K562 (cell line): ENCODE data around the gene CMAS. TPM values are rescaled to one million over a fixed set of nuclear protein-coding genes. Genes with fewer than 3 reads are reported as not detected.

ENCODE experiments used
- C11orf30 ChIP-seq: fragments of 450-650 bp; IDR thresholded peaks from 2 replicates; pipeline ENCODE4 v1.6.1; 2016; ENCODE audit warnings: low read depth, mild to moderate bottlenecking
- COPS2 ChIP-seq: fragments of 450-650 bp; conservative IDR thresholded peaks from 2 replicates; pipeline ENCODE4 v1.6.1; 2016; ENCODE audit warnings: mild to moderate bottlenecking, moderate library complexity
- DACH1 ChIP-seq: fragments of 450-650 bp; IDR thresholded peaks from 2 replicates; pipeline ENCODE4 v1.6.1; 2018; ENCODE audit not compliant: partially characterized antibody
- FIP1L1 ChIP-seq: fragments of 200-400 bp; formaldehyde crosslinking; IDR thresholded peaks from 2 replicates; pipeline ENCODE4 v1.6.1; 2018; ENCODE audit warnings: mild to moderate bottlenecking, low read depth, low read length; ENCODE audit not compliant: poor library complexity, severe bottlenecking
- HDAC3 ChIP-seq: fragments of 450-650 bp; IDR thresholded peaks from 2 replicates; pipeline ENCODE4 v1.6.1; 2018; ENCODE audit warnings: borderline replicate concordance, mild to moderate bottlenecking, moderate library complexity; ENCODE audit not compliant: partially characterized antibody
- KDM1A ChIP-seq, 2 experiments: fragments of 450-650 bp; IDR thresholded peaks; 2 replicates each; pipeline ENCODE4 v1.6.1; 2016; ENCODE audit warnings: mild to moderate bottlenecking in 2 of 2
- MAFF ChIP-seq: IDR thresholded peaks from 2 replicates; pipeline ENCODE4 v1.6.1; 2012; ENCODE audit warnings: low read length, improper control_type of control experiment
- MYC ChIP-seq, 2 experiments: fragments of 250-450 bp in 1 of 2; sonication (Bioruptor Pico) in 1 of 2; IDR thresholded peaks; 2 replicates each; pipeline versions ENCODE4 v1.5.1 to v1.6.1; 2012 to 2021; ENCODE audit warnings: low read depth in 2 of 2, borderline replicate concordance in 1 of 2, improper control_type of control experiment in 1 of 2, low read length in 1 of 2, mild to moderate bottlenecking in 1 of 2, moderate library complexity in 1 of 2
- NFRKB ChIP-seq: fragments of 450-650 bp; IDR thresholded peaks from 2 replicates; pipeline ENCODE4 v1.6.1; 2016; ENCODE audit warnings: low read depth
- PTTG1 ChIP-seq: fragments of 450-650 bp; IDR thresholded peaks from 2 replicates; pipeline ENCODE4 v1.6.1; 2016; ENCODE audit warnings: low read depth, mild to moderate bottlenecking, missing genetic modification characterization, missing compliant biosample characterization
- SIN3B ChIP-seq: fragments of 450-650 bp; IDR thresholded peaks from 2 replicates; pipeline ENCODE4 v1.6.1; 2017; ENCODE audit warnings: low read depth, mild to moderate bottlenecking, moderate library complexity
- SMARCA4 ChIP-seq: fragments of 450-650 bp; IDR thresholded peaks from 2 replicates; pipeline ENCODE4 v1.6.1; 2016
- SMARCE1 ChIP-seq: fragments of 450-650 bp; IDR thresholded peaks from 2 replicates; pipeline ENCODE4 v1.7.1; 2016; ENCODE audit warnings: mild to moderate bottlenecking
- TAF9B ChIP-seq: fragments of 450-650 bp; IDR thresholded peaks from 2 replicates; pipeline ENCODE4 v1.6.1; 2018; ENCODE audit warnings: mild to moderate bottlenecking; ENCODE audit not compliant: partially characterized antibody
- TBL1XR1 ChIP-seq, 2 experiments: IDR thresholded peaks; 2 replicates each; pipeline ENCODE4 v1.6.1; 2012; ENCODE audit warnings: improper control_type of control experiment in 2 of 2, low read length in 2 of 2, mild to moderate bottlenecking in 1 of 2
- TEAD2 ChIP-seq: fragments of 450-650 bp; IDR thresholded peaks from 2 replicates; pipeline ENCODE4 v1.6.1; 2016; ENCODE audit warnings: missing genetic modification characterization, control low read depth, missing compliant biosample characterization
- TFAM ChIP-seq: fragments of 250-450 bp; sonication (Bioruptor Pico); conservative IDR thresholded peaks from 2 replicates; pipeline ENCODE4 v1.5.0; 2021; ENCODE audit warnings: mild to moderate bottlenecking, moderate library complexity
- U2AF1 ChIP-seq: fragments of 200-400 bp; formaldehyde crosslinking; optimal IDR thresholded peaks from 2 replicates; pipeline ENCODE3; 2017; ENCODE audit warnings: mild to moderate bottlenecking, low read depth, low read length, moderate library complexity
- ZNF695 ChIP-seq: fragments of 450-650 bp; formaldehyde crosslinking; IDR thresholded peaks from 2 replicates; pipeline ENCODE4 v1.4.0; 2020; ENCODE audit warnings: mild to moderate bottlenecking, moderate library complexity
- polyA plus RNA-seq, 8 experiments: library from polyadenylated mRNA; depleted of rRNA in 4 of 8; stranded (reverse) in 5 of 8; unstranded in 3 of 8; fragments of >200 nt; fragmentation: Nextera tagmentation in 2 of 8; fragmentation: Illumina TruSeq in 1 of 8; extraction: Ambion mirVana in 2 of 8; extraction: Trizol in 1 of 8; gene quantifications; 2 replicates each; pipeline versions ENCODE4 v1.2.1 to v1.2.3, GENCODE V29; 2011 to 2014; ENCODE audit warnings: inconsistent platforms in 1 of 8, missing spikeins in 1 of 8
- total RNA-seq, 7 experiments: library from RNA; depleted of rRNA in 6 of 7; stranded (reverse); fragments of >200 nt in 6 of 7; fragmentation: Illumina TruSeq in 2 of 7; extraction: Trizol in 2 of 7; gene quantifications; 2 replicates each; pipeline versions ENCODE4 v1.2.1 to v1.2.3, GENCODE V29; 2011 to 2021; ENCODE audit warnings: low replicate concordance in 1 of 7
- TF ChIP-seq, protein P1 (sequence below), 2 experiments: fragments of 450-650 bp in 1 of 2; sonication (generic) in 1 of 2; formaldehyde crosslinking in 1 of 2; IDR thresholded peaks in 1 of 2; conservative IDR thresholded peaks in 1 of 2; 2 replicates each; pipeline versions ENCODE4 v1.6.1 to v1.8.1; 2016 to 2023; ENCODE audit warnings: mild to moderate bottlenecking in 2 of 2, moderate library complexity in 2 of 2, inconsistent platforms in 1 of 2, missing genetic modification reagents in 1 of 2
- TF ChIP-seq, protein P2 (sequence below), 2 experiments: fragments of 250-450 bp in 1 of 2; fragments of 450-650 bp in 1 of 2; sonication (Bioruptor Pico) in 1 of 2; IDR thresholded peaks; 2 replicates each; pipeline versions ENCODE4 v1.6.1 to v1.8.0; 2016 to 2021; ENCODE audit warnings: mild to moderate bottlenecking in 2 of 2, moderate library complexity in 2 of 2, missing compliant biosample characterization in 1 of 2, missing genetic modification characterization in 1 of 2
- TF ChIP-seq, protein P3 (sequence below): fragments of 450-650 bp; IDR thresholded peaks from 2 replicates; pipeline ENCODE4 v1.6.1; 2018; ENCODE audit not compliant: partially characterized antibody

CMAS gene
- total and polyA plus RNA-seq, 9 of the 15 experiments (the other 6 are each of a cell fraction or from before 2014, with no cell fraction given) = 29.7 to 108 (median 65.3) TPM

DNA sequence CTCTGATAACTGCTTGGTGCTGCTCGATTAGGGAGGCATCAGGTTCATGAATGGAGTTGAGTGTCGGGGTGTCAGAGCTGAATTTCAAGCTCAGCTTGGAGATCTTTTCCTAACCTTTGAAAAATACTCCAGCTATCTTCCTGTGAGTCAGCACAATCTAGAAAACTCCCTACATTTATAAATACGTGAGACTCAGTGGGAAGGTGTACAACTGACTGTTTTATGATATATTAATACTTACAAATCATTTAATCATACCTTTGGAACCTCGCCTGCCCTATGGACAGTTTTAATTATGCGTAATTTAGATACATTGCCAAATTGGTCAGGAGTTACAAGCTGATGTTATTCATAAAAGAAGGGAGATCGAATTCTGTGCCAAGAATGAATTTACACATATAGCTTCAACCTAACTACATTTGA is 961 bp downstream of the CMAS start (continued):
- TF ChIP-seq U2AF1 = no peak
- peak; percentile 32 for TF ChIP-seq DACH1
- TF ChIP-seq TBL1XR1 (IDR thresholded peaks at IDR 0.05; ENCODE audit: low read length in 2 of 2) = no peak
- TF ChIP-seq ZNF695 = no peak
- TF ChIP-seq SMARCA4 = peak; percentile 3; the same call in 1 of the 2 replicates
- TF ChIP-seq, protein P1, sequence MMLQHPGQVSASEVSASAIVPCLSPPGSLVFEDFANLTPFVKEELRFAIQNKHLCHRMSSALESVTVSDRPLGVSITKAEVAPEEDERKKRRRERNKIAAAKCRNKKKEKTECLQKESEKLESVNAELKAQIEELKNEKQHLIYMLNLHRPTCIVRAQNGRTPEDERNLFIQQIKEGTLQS (IDR thresholded peaks at IDR 0.05) = no peak
- TF ChIP-seq, protein P1 (CRISPR knock-in tag; conservative IDR thresholded peaks at IDR 0.05) = no peak
- TF ChIP-seq MYC (IDR thresholded peaks at IDR 0.05; ENCODE audit: low read depth, low read length) = no peak
- no peak for TF ChIP-seq MYC (CRISPR knock-in tag; IDR thresholded peaks at IDR 0.05; ENCODE audit: borderline replicate concordance, low read depth)
- TF ChIP-seq KDM1A (IDR thresholded peaks at IDR 0.05) = 0 out of 4 replicates have a peak, but pooled peaks of 1 of the 2 experiments have one; percentile 84
- TF ChIP-seq SMARCE1 = peak; percentile 33; the same call in 1 of the 2 replicates
- no peak for TF ChIP-seq HDAC3
- no peak for TF ChIP-seq COPS2
- no peak for TF ChIP-seq FIP1L1
- peak; percentile 81 for TF ChIP-seq MAFF
- TF ChIP-seq TEAD2 = no peak
- TF ChIP-seq TAF9B = peak; percentile 33
- TF ChIP-seq SIN3B = no peak
- TF ChIP-seq NFRKB = no peak
- TF ChIP-seq C11orf30 = peak; percentile 89
- TF ChIP-seq PTTG1 (tag) = no peak
- TF ChIP-seq TFAM (CRISPR knock-in tag) = no peak
- TF ChIP-seq, protein P2, sequence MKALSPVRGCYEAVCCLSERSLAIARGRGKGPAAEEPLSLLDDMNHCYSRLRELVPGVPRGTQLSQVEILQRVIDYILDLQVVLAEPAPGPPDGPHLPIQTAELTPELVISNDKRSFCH (CRISPR knock-in tag; IDR thresholded peaks at IDR 0.05) = no peak
- TF ChIP-seq, protein P2 (tag; IDR thresholded peaks at IDR 0.05) = peak; percentile 9; the same call in 1 of the 2 replicates
- TF ChIP-seq, protein P3, sequence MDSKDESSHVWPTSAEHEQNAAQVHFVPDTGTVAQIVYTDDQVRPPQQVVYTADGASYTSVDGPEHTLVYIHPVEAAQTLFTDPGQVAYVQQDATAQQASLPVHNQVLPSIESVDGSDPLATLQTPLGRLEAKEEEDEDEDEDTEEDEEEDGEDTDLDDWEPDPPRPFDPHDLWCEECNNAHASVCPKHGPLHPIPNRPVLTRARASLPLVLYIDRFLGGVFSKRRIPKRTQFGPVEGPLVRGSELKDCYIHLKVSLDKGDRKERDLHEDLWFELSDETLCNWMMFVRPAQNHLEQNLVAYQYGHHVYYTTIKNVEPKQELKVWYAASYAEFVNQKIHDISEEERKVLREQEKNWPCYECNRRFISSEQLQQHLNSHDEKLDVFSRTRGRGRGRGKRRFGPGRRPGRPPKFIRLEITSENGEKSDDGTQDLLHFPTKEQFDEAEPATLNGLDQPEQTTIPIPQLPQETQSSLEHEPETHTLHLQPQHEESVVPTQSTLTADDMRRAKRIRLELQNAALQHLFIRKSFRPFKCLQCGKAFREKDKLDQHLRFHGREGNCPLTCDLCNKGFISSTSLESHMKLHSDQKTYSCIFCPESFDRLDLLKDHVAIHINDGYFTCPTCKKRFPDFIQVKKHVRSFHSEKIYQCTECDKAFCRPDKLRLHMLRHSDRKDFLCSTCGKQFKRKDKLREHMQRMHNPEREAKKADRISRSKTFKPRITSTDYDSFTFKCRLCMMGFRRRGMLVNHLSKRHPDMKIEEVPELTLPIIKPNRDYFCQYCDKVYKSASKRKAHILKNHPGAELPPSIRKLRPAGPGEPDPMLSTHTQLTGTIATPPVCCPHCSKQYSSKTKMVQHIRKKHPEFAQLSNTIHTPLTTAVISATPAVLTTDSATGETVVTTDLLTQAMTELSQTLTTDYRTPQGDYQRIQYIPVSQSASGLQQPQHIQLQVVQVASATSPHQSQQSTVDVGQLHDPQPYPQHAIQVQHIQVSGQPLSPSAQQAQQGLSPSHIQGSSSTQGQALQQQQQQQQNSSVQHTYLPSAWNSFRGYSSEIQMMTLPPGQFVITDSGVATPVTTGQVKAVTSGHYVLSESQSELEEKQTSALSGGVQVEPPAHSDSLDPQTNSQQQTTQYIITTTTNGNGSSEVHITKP = peak; percentile 53
